Testis (tissue), 2 donors: Measurements from ENCODE around the gene CLTRN.

ENCODE experiments used
- CTCF ChIP-seq, 3 experiments: fragments of 450-650 bp in 2 of 3; fragments of 200-600 bp in 1 of 3; sonication (generic) in 1 of 3; IDR thresholded peaks; one replicate each; pipeline ENCODE4 v1.5.1; 2016 to 2019; ENCODE audit warnings: antibody characterized with exemption in 3 of 3, mild to moderate bottlenecking in 2 of 3, moderate library complexity in 1 of 3
- POLR2A ChIP-seq: fragments of 450-650 bp; IDR thresholded peaks from one replicate; pipeline ENCODE4 v1.6.1; 2017; ENCODE audit warnings: antibody characterized with exemption, mild to moderate bottlenecking, moderate library complexity

GRCh38 chrX:15675490-15675921, 10.9 kb upstream of the CLTRN start:
- TF ChIP-seq CTCF (IDR thresholded peaks at IDR 0.05) (no peak), POLR2A (peak; percentile 24)
